Thoracic aorta (tissue), 2 donors: ENCODE results near the gene MN1. TPM values are rescaled to one million over a fixed set of nuclear protein-coding genes. Genes with fewer than 3 reads are reported as not detected.

Source experiments
- ATAC-seq: fragments of 150-250 bp; one replicate; pipeline ENCODE4 v1.8.0; 2017; ENCODE audit warnings: low read depth; ENCODE audit not compliant: insufficient number of reproducible peaks, low FRiP score
- DNase-seq: peaks from one replicate; pipeline ENCODE4 v3.0.0-alpha.2; 2020; ENCODE audit warnings: low spot score
- H3K27ac ChIP-seq, 2 donors: fragments of 200-600 bp; sonication (generic); 1 replicate in 1 of 2; 2 replicates in 1 of 2; pipeline ENCODE4 v1.5.1; 2016; ENCODE audit warnings: mild to moderate bottlenecking in 2 of 2, moderate library complexity in 2 of 2
- H3K27me3 ChIP-seq: fragments of 200-600 bp; sonication (generic); replicated peaks from 2 replicates; pipeline ENCODE4 v1.6.0; 2016; ENCODE audit warnings: mild to moderate bottlenecking; ENCODE audit not compliant: insufficient read depth
- H3K36me3 ChIP-seq: fragments of 200-600 bp; sonication (generic); one replicate; pipeline ENCODE4 v1.5.1; 2016
- H3K4me1 ChIP-seq, 2 donors: fragments of 200-600 bp; sonication (generic); 1 replicate in 1 of 2; 2 replicates in 1 of 2; pipeline versions ENCODE4 v1.5.1 to v1.6.0; 2016; ENCODE audit warnings: low read depth in 2 of 2, mild to moderate bottlenecking in 1 of 2; ENCODE audit not compliant: control insufficient read depth in 1 of 2
- H3K4me3 ChIP-seq: fragments of 200-600 bp; sonication (generic); 2 replicates; pipeline ENCODE4 v1.5.1; 2016; ENCODE audit warnings: mild to moderate bottlenecking
- H3K9me3 ChIP-seq: fragments of 200-600 bp; sonication (generic); 2 replicates; pipeline ENCODE4 v1.5.1; 2016
- total RNA-seq, 2 donors: library from RNA; depleted of rRNA; stranded (reverse); fragments of >200 nt; gene quantifications; one replicate each; pipeline versions ENCODE4 v1.1.0 to v1.2.3, GENCODE V29; 2016
- TF ChIP-seq, protein P1 (sequence below): fragments of 200-600 bp; sonication (generic); IDR thresholded peaks from one replicate; pipeline ENCODE4 v1.5.1; 2019; ENCODE audit warnings: antibody characterized with exemption

MN1 gene
- total RNA-seq, 2 donors from 2014 or later: 30.1 to 39.8 TPM

DNA sequence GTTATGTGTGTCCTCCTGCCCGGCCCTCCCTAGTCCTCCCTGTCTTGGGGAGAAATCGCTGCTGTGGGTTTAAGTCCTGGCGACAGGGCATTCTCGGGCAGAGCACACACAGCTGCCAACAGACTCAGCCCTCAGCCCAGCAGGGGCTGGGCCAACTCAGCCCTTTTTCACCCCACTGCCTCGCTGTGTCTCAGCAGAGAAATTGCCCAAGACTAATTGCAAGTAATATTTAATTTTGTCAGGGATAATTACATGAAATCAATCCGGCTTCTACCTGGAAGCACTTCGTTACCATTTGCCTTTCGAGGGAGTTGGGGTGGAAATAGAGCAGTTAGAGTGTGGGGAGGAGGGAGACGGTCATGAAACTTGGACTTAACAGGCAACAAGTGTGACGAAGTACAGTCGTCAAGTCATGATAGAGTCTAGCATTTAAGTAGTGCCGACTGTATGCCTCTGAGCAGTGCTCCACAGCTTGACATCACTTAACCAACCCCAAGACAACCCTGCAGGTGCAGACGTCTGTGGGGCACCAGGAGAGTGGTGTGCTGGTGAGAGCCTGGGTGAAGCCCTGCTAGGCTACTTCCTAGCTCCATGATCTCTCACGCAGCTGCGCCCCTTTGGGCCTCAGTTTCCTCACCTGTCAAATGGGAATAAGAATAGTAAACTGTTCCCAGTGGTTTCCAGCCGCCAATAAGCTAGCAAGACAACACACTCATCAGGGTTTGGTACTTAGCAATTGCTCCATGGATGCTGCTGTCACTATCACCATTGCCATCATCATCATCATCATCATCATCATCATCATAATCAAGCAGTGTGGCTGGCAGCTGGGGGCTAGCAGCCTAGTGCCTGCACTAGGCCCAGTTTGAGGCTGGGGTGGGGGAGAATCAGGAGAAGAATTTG lies 29.2 kb downstream of the MN1 start:
- Histone ChIP-seq H3K9me3 (no peaks in the 10 kb centered on the region), H3K27ac (peak overlapping the region; percentile 45 to 95), H3K4me1 (peaks cover 26 to 54% of the 10 kb centered on the region in 2 donors), H3K27me3 (no peaks in the 10 kb centered on the region), H3K36me3 (no peaks in the 10 kb centered on the region), H3K4me3 (no peak overlapping the region)
- TF ChIP-seq, protein P1, sequence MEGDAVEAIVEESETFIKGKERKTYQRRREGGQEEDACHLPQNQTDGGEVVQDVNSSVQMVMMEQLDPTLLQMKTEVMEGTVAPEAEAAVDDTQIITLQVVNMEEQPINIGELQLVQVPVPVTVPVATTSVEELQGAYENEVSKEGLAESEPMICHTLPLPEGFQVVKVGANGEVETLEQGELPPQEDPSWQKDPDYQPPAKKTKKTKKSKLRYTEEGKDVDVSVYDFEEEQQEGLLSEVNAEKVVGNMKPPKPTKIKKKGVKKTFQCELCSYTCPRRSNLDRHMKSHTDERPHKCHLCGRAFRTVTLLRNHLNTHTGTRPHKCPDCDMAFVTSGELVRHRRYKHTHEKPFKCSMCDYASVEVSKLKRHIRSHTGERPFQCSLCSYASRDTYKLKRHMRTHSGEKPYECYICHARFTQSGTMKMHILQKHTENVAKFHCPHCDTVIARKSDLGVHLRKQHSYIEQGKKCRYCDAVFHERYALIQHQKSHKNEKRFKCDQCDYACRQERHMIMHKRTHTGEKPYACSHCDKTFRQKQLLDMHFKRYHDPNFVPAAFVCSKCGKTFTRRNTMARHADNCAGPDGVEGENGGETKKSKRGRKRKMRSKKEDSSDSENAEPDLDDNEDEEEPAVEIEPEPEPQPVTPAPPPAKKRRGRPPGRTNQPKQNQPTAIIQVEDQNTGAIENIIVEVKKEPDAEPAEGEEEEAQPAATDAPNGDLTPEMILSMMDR: no peak
- ATAC-seq (no peak), DNase-seq (no peak)

DNA sequence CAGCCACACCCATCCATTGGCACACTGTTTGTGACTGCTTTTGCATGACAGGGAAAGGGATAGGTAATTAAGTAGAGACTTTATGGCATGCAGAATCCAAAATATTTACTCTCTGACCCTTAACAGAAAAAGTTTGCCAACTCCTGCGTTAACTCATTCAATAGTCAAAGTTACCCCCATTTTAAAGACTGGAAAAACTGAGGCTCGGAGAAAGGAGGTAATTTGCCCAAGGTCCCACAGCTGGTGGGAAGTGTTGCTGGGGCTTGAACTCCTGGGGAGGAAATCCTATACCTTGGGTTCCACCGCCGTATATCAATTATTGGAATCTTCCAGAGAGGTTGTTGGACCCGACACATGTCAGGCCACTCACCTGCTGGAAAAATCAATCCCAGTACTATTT lies 29.9 kb downstream of the MN1 start:
- Histone ChIP-seq H3K4me1 (peaks cover 19 to 51% of the 10 kb centered on the region in 2 donors), H3K4me3 (no peak overlapping the region), H3K36me3 (no peaks in the 10 kb centered on the region)

DNA sequence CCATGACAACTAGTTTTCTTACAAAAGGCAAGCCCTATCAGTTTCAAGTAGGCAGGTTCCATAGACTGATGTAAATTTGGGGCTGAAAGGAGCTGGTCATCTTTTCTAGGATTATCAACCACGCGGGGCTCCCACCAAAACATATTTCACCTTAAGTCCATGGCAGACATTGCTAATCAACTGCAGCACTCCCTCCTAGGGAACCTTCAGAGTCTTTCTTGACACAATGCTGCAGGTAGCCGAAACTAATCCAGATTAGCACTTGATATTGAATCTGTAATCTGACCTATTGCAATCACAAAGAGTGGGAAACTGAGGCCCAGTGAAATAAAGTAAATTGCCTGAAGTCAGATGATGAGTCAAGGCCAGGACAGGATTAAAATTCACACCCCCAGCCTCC lies 32.5 kb downstream of the MN1 start:
- Histone ChIP-seq H3K36me3 (peaks cover 3% of the 10 kb centered on the region), H3K27me3 (no peaks in the 10 kb centered on the region), H3K4me3 (no peak overlapping the region), H3K27ac (no peak overlapping the region), H3K4me1 (peaks cover 4 to 29% of the 10 kb centered on the region in 2 donors), H3K9me3 (no peaks in the 10 kb centered on the region)
- DNase-seq (no peak), ATAC-seq (no peak)
- TF ChIP-seq, protein P1: no peak

More for the DNA sequence above, 29.9 kb downstream of the MN1 start:
- DNase-seq: no peak
- Histone ChIP-seq H3K9me3 (no peaks in the 10 kb centered on the region), H3K27me3 (no peaks in the 10 kb centered on the region), H3K27ac (peak overlapping the region in 1 of 2 donors; percentile 95)
- TF ChIP-seq, protein P1: no peak
- no peak for ATAC-seq

GRCh38 chr22:27768027-27768653 lies 33.4 kb downstream of the MN1 start:
- no peak overlapping the region for H3K27ac ChIP-seq
- no peak for ATAC-seq
- no peaks in the 10 kb centered on the region for H3K9me3 ChIP-seq

GRCh38 chr22:27766679-27767078 lies 34.9 kb downstream of the MN1 start:
- ATAC-seq: no peak
- no peak for DNase-seq
- no peak overlapping the region for H3K27ac ChIP-seq
- H3K4me1 ChIP-seq: peaks cover 8 to 28% of the 10 kb centered on the region in 2 donors
- TF ChIP-seq, protein P1: no peak
- H3K27me3 ChIP-seq: no peaks in the 10 kb centered on the region
- H3K4me3 ChIP-seq: no peak overlapping the region
- H3K9me3 ChIP-seq: no peaks in the 10 kb centered on the region
- H3K36me3 ChIP-seq: peaks cover 3% of the 10 kb centered on the region

More at GRCh38 chr22:27768027-27768653, 33.4 kb downstream of the MN1 start:
- Histone ChIP-seq H3K36me3 (peaks cover 3% of the 10 kb centered on the region), H3K27me3 (no peaks in the 10 kb centered on the region), H3K4me1 (peaks cover 5 to 24% of the 10 kb centered on the region in 2 donors), H3K4me3 (no peak overlapping the region)
- TF ChIP-seq, protein P1: no peak
- no peak for DNase-seq
